ENCODE results near the gene SNAPIN. TPM values are rescaled to one million over a fixed set of nuclear protein-coding genes. Genes with fewer than 3 reads are reported as not detected.
"Not testable (repeated sequence)": the region's sequence is repeated elsewhere in the genome, so short reads cannot be mapped to it uniquely, and the experiment has no call there.

The SNAPIN gene
- total RNA-seq, 2 experiments from 2014 or later: 35.0 to 35.6 TPM

DNA sequence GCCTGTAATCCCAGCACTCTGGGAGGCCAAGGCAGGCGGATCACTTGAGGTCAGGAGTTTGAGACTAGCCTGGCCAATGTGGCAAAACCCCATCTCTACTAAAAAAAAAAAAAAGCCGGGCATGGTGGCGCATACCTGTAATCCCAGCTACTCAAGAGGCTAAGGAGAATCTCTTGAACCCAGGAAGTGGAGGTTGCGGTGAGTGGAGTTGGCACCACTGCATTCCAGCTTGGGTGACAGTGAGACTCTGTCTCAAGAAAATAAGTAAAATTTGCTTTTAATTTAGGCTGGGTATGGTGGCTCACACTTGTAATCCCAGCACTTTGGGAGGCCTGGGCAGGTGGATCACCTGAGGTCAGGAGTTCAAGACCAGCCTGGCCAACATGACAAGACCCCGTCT is 18.3 kb upstream of the SNAPIN start:
- H3K4me3 Mint-ChIP-seq, H3K9me3 Mint-ChIP-seq, DNase-seq, H3K27me3 Mint-ChIP-seq, CTCF ChIA-PET, H3K27ac Mint-ChIP-seq: not testable (repeated sequence)
- peaks cover 87% of the 10 kb centered on the region for H3K36me3 Mint-ChIP-seq (ENCODE audit: low read depth)
- H3K4me1 Mint-ChIP-seq: peaks cover 39% of the 10 kb centered on the region
- POLR2A ChIA-PET: interaction anchor here (0.7 to 2.5 kb wide), 7 partner anchors 9 to 135 kb away, joined by 3 to 16 read pairs (median 3); partner anchors contain the start of genes SLC27A3 and SNAPIN

DNA sequence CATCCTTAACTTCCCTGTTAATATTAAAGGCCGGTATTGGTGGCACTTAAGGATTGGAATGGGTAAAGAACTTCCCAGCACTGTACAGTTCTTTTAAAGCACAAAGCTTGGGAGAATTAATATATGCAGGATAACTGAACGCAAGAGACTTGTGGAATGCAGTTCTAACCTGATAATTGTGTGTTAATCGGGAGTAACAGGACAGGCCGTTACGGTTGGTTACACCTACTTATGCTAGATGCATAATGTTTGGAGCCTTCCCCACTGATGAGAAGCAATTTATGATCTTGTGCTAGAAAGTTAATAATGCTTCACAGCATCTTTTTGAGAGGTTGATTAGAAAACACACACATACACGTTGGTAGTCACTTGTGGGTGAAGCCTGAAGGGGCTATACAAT is 17.6 kb upstream of the SNAPIN start:
- Mint-ChIP-seq H3K36me3 (ENCODE audit: low read depth) (peaks cover 88% of the 10 kb centered on the region), H3K4me1 (peaks cover 42% of the 10 kb centered on the region), H3K27me3 (no peaks in the 10 kb centered on the region), H3K27ac (no peak overlapping the region), H3K9me3 (no peaks in the 10 kb centered on the region), H3K4me3 (no peak overlapping the region)
- ChIA-PET POLR2A (interaction anchor here (0.8 to 2.5 kb wide), 4 partner anchors 8 to 107 kb away, joined by 3 to 16 read pairs (median 6); no protein-coding TSS in a partner anchor), CTCF (no interaction called here)
- DNase-seq: no peak

DNA sequence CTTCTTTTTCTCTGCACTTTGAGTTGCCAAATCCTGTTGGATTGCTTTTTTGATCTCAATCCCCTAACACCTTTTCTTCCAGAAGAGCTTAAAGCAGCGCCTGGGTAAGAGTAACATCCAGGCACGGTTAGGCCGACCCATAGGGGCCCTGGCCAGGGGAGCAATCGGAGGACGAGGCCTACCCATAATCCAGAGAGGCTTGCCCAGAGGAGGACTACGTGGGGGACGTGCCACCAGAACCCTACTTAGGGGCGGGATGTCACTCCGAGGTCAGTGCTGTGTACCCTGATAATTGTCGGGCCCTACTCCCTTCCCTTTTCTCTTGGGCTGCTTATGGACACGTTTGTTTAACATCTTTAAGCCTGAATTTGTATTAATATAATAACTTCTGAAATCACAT is 16.3 kb upstream of the SNAPIN start:
- Mint-ChIP-seq H3K9me3 (no peaks in the 10 kb centered on the region), H3K36me3 (ENCODE audit: low read depth) (peaks cover 88% of the 10 kb centered on the region), H3K27me3 (no peaks in the 10 kb centered on the region), H3K27ac (no peak overlapping the region), H3K4me3 (no peak overlapping the region), H3K4me1 (peaks cover 41% of the 10 kb centered on the region)
- ChIA-PET CTCF (no interaction called here), POLR2A (interaction anchor here (6.1 kb wide), 1 partner anchor 8 kb away, joined by 52 read pairs; the partner anchor contains the start of gene CHTOP)
- DNase-seq: no peak

DNA sequence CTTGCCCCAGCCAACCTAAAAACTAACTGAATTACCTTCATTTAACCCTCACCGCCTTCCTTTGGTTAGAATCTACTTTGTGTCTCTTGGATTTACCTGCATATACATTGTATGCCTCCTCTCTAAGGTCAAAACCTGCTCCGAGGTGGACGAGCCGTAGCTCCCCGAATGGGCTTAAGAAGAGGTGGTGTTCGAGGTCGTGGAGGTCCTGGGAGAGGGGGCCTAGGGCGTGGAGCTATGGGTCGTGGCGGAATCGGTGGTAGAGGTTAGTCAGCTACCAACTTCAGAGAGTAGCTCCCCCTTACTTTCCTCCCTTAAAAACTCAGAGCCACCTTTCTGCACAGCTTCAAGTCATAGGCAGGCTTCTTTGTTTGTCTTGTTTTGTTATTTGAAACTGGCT is 15.4 kb upstream of the SNAPIN start:
- POLR2A ChIA-PET: interaction anchor here (0.9 to 6.1 kb wide), 3 partner anchors 8 to 132 kb away, joined by 3 to 52 read pairs (median 5); partner anchors contain the start of genes CHTOP, SLC27A3 and SNAPIN

DNA sequence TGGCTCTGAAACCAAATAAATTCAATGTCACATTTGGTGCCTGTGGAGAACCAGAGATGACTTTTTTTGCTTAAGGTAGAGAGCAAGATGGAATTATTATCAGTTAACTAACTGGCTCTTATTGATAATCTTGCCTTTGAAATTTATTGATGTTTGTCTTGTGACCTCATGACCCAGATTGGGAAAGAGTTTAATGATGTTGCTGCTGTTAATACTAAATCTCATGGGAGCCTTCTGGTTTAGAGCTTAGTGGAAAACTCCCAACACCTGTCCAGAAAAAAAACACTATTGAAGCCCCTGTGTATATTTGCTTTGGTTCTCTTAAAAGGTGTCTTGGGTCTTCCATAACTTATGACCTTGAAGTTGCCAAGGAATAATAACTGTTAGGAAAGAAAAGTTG is 14.7 kb upstream of the SNAPIN start:
- no peaks in the 10 kb centered on the region for H3K9me3 Mint-ChIP-seq
- no peaks in the 10 kb centered on the region for H3K27me3 Mint-ChIP-seq
- H3K36me3 Mint-ChIP-seq (ENCODE audit: low read depth): peaks cover 79% of the 10 kb centered on the region
- ChIA-PET CTCF (interaction anchor here (1.1 to 2.0 kb wide), 2 partner anchors 10 to 71 kb away, joined by 3 to 6 read pairs; partner anchors contain the start of gene CHTOP), POLR2A (interaction anchor here (0.7 to 6.1 kb wide), 5 partner anchors 9 to 132 kb away, joined by 3 to 52 read pairs (median 4); partner anchors contain the start of genes CHTOP, SLC27A3 and SNAPIN)
- peaks cover 37% of the 10 kb centered on the region for H3K4me1 Mint-ChIP-seq
- DNase-seq: no peak
- H3K4me3 Mint-ChIP-seq: no peak overlapping the region
- H3K27ac Mint-ChIP-seq: no peak overlapping the region

More for the DNA sequence above, 15.4 kb upstream of the SNAPIN start:
- CTCF ChIA-PET: interaction anchor here (1.1 to 2.0 kb wide), 2 partner anchors 9 to 71 kb away, joined by 3 to 6 read pairs; partner anchors contain the start of gene CHTOP
- Mint-ChIP-seq H3K36me3 (ENCODE audit: low read depth) (peaks cover 85% of the 10 kb centered on the region), H3K4me1 (peaks cover 37% of the 10 kb centered on the region), H3K27ac (no peak overlapping the region), H3K27me3 (no peaks in the 10 kb centered on the region), H3K4me3 (no peak overlapping the region), H3K9me3 (no peaks in the 10 kb centered on the region)
- DNase-seq: no peak

DNA sequence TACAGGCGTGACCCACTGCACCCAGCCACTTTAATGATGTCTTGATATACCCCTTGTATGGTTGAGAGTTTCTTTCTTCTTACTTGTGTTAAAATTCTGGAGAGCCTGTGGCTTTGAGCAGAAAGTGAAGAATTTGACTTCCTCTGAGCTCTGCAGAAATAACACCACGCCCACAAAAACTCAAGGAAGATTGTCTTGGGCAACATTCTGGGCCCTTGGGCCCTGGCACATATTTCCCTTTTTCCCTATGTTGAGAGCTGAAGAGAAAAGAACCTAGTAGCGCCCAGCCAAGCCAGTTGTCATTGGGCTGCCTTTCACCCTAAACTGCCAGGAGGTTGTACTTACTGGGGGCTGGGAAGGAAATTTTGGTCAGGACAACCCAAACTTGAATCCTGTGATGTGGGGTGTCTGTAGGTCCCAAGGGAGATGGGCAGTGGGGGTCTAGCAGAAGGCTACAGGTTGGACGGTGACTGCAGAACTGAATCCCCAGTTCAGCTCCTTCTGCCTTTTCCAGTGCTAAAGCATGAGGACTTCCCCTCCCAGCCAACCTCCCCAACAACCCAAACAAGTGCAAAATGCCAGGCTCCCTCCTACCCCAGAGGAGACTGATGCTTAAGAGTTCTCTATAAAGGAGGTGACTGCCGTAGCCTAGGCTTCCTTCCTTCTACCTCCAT is 11.7 kb upstream of the SNAPIN start:
- Mint-ChIP-seq H3K9me3 (no peaks in the 10 kb centered on the region), H3K27me3 (no peaks in the 10 kb centered on the region), H3K36me3 (ENCODE audit: low read depth) (peaks cover 54% of the 10 kb centered on the region), H3K27ac (peak overlapping the region; percentile 44), H3K4me3 (no peak overlapping the region), H3K4me1 (peaks cover 33% of the 10 kb centered on the region)
- ChIA-PET POLR2A (interaction anchor here (0.9 to 6.1 kb wide), 5 partner anchors 9 to 114 kb away, joined by 4 to 52 read pairs (median 6); partner anchors contain the start of genes CHTOP, S100A4 and SNAPIN), CTCF (interaction anchor here (2.4 kb wide), 1 partner anchor 13 kb away, joined by 9 read pairs; the partner anchor contains the start of gene CHTOP)
- DNase-seq: no peak

DNA sequence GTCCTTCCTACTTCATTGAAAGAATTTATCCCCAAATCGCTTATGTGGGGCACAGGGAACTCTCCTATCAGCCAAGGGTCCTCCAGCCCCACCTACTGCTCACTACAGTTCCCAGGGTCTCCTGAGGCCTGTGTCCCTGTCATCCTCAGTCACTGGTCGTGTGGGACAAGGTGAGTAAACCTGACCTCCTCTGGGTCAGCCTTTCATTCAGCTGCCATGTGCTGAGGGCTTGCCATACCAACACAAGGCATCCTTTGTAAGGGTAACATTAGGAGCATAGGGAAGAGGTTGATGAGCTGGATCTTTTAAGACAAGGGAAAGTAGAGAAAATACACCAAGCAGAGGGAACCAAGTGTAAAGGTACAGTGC is 11.2 kb upstream of the SNAPIN start:
- H3K9me3 Mint-ChIP-seq: no peaks in the 10 kb centered on the region
- POLR2A ChIA-PET: interaction anchor here (1.7 to 6.1 kb wide), 4 partner anchors 9 to 115 kb away, joined by 5 to 52 read pairs (median 11); partner anchors contain the start of genes CHTOP and S100A4
- H3K4me3 Mint-ChIP-seq: no peak overlapping the region
- peaks cover 30% of the 10 kb centered on the region for H3K4me1 Mint-ChIP-seq
- no peak overlapping the region for H3K27ac Mint-ChIP-seq
- H3K36me3 Mint-ChIP-seq (ENCODE audit: low read depth): peaks cover 50% of the 10 kb centered on the region
- DNase-seq: no peak
- no peaks in the 10 kb centered on the region for H3K27me3 Mint-ChIP-seq
- CTCF ChIA-PET: interaction anchor here (0.7 to 2.4 kb wide), 3 partner anchors 13 to 519 kb away, joined by 3 to 9 read pairs (median 3); partner anchors contain the start of genes CHTOP and S100A13

DNA sequence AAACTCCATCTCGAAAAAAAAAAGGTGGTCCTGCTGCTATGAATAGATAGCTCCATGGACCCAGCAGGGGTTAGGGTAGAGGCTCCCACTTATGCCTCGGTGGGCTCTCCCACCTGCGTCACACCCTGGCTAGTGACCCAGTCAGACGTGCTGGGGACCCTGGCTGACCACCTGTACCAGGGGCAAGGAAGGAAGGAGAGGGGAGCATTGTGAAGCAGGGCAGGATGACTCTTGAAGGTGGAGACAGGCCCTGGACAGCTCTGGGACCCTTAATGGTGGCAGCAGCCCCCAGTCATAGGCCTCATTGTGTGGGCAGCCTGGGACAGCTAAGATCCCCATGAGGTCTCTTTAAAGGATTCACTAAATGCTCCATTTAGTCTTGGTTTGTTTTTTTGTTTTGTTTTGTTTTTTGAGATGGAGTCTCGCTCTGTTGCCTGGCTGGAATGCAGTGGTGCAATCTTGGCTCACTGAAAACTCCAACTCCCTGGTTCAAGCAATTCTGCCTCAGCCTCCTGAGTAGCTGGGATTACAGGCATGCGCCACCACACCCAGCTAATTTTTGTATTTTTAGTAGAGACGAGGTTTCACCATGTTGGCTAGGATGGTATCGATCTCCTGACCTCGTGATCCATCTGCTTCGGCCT is 10.4 kb upstream of the SNAPIN start:
- no peak overlapping the region for H3K27ac Mint-ChIP-seq
- H3K4me3 Mint-ChIP-seq: no peak overlapping the region
- no peaks in the 10 kb centered on the region for H3K27me3 Mint-ChIP-seq
- H3K9me3 Mint-ChIP-seq: no peaks in the 10 kb centered on the region
- H3K4me1 Mint-ChIP-seq: peaks cover 27% of the 10 kb centered on the region
- ChIA-PET CTCF (interaction anchor here (0.7 to 1.2 kb wide), 3 partner anchors 11 to 518 kb away, joined by 3 to 4 read pairs (median 3); partner anchors contain the start of genes S100A13 and SNAPIN), POLR2A (interaction anchor here (1.6 to 3.0 kb wide), 5 partner anchors 8 to 103 kb away, joined by 5 to 26 read pairs (median 8); partner anchors contain the start of genes CHTOP and S100A4)
- DNase-seq: no peak
- H3K36me3 Mint-ChIP-seq (ENCODE audit: low read depth): peaks cover 42% of the 10 kb centered on the region

DNA sequence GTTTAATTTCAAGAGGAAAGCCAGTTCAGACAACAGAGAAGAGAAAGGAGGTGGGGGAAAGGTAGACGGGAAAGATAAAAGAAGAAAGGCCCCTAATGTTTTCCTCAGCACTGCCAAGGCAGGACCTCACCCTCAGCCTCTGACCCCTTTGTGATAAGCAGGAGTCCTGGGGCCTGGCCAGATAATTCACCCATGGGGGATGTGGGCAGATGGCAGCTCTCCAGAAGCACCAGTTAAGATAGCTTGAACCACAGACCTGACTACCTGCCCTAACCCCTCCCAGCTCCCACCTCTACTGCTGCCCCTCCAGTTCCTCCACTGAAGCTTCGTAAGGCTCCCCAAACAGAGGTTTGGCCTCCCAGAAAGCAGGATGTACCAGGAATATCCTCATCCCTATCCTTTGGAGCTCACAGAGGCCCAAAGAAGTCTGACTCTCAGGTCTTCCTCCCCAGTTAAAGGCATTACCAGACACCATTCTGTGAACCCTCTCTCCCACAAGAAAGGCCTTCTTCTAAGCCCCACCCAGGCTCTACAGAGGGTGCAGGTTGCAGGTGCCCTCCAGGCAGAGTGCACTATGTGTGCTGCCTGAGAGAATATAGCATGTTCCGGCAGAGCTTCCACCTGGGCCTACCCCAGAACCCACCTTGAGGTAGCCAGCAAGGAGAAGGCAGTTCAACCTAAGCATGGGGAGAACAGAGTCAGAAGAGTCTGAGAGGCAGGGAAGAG is 9.2 kb upstream of the SNAPIN start:
- Mint-ChIP-seq H3K4me1 (peaks cover 20% of the 10 kb centered on the region), H3K36me3 (ENCODE audit: low read depth) (peaks cover 31% of the 10 kb centered on the region), H3K9me3 (no peaks in the 10 kb centered on the region), H3K4me3 (no peak overlapping the region), H3K27me3 (no peaks in the 10 kb centered on the region), H3K27ac (no peak overlapping the region)
- no peak for DNase-seq
- POLR2A ChIA-PET: interaction anchor here (0.6 to 2.8 kb wide), 6 partner anchors 9 to 104 kb away, joined by 3 to 26 read pairs (median 6); partner anchors contain the start of genes CHTOP and S100A4
- CTCF ChIA-PET: interaction anchor here (1.2 to 1.4 kb wide), 2 partner anchors 10 to 138 kb away, joined by 4 to 6 read pairs; partner anchors contain the start of gene SNAPIN

DNA sequence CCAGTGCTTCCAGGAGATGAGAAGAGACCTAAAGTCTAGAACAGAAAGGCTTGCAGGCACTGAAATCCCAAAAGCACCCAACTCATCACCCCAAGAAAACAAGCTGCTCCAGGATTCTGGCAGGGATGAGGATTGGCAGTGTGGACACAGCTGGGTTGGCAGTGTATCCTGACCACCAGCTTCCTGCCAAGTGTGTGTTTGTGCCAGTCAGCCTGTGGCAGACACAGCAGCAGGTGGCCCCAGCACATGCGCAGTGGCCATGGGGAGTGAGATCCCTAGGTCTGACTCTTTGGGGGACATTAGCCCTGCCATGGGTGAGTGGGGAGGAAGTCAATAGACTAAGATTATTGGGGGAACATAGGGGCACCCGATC is 8.7 kb upstream of the SNAPIN start:
- H3K9me3 Mint-ChIP-seq: no peaks in the 10 kb centered on the region
- no peak overlapping the region for H3K4me3 Mint-ChIP-seq
- DNase-seq: no peak
- peaks cover 20% of the 10 kb centered on the region for H3K4me1 Mint-ChIP-seq
- ChIA-PET POLR2A (interaction anchor here (0.6 to 2.8 kb wide), 5 partner anchors 9 to 21 kb away, joined by 3 to 26 read pairs (median 7); partner anchors contain the start of gene CHTOP), CTCF (interaction anchor here (1.4 kb wide), 1 partner anchor 139 kb away, joined by 6 read pairs; no protein-coding TSS in a partner anchor)
- no peaks in the 10 kb centered on the region for H3K27me3 Mint-ChIP-seq
- H3K27ac Mint-ChIP-seq: no peak overlapping the region
- peaks cover 25% of the 10 kb centered on the region for H3K36me3 Mint-ChIP-seq (ENCODE audit: low read depth)

DNA sequence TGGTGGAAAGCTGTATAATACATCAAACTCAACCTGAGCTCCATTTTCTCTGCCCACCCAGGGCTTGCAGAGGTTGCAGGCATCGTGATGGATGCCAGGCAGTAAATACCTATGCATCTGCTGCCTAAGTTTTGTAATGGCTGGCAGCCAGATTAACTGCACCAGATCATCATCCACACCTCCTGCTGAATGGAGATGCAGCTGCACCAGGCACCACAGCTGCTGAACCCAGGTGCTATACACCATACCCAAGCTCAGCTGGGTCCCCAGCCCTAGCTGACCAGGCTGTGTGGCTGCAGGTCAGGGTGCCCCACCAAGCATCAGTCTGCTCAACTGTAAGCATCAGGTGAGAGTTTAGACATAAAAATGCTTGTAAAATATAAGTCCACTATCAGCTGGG is 6.7 kb upstream of the SNAPIN start:
- Mint-ChIP-seq H3K4me1 (peaks cover 7% of the 10 kb centered on the region), H3K27me3 (no peaks in the 10 kb centered on the region), H3K27ac (no peak overlapping the region), H3K4me3 (no peak overlapping the region), H3K36me3 (ENCODE audit: low read depth) (peaks cover 6% of the 10 kb centered on the region), H3K9me3 (no peaks in the 10 kb centered on the region)
- ChIA-PET POLR2A (interaction anchor here (1.2 to 3.3 kb wide), 4 partner anchors 11 to 18 kb away, joined by 3 to 16 read pairs (median 5); no protein-coding TSS in a partner anchor), CTCF (interaction anchor here (0.7 to 0.9 kb wide), 2 partner anchors 79 to 143 kb away, joined by 4 read pairs; no protein-coding TSS in a partner anchor)
- no peak for DNase-seq

Measured in activated CD4-positive, alpha-beta memory T cell treated with anti-CD3 and anti-CD28 coated beads, Interleukin-2, amount 10 ng/mL, durations not matched to agents 7 days and 5 days (primary cell).